PC-9 (cell line): ENCODE data around the gene CEP112. TPM values are rescaled to one million over a fixed set of nuclear protein-coding genes. Genes with fewer than 3 reads are reported as not detected.

Experiments used
- BruUV-seq: library from RNA; stranded (reverse); fragments of 400-500 nt; replicated peaks from 2 replicates; lab custom pipeline; 2021; lab: Mats Ljungman, UMichigan
- CTCF ChIA-PET: fragments of 300-600 bp; sonication (Branson Sonifier 250); formaldehyde crosslinking; loops from one replicate; lab custom pipeline; 2022; ENCODE audit warnings: antibody characterized with exemption; lab: Charles Lee
- POLR2A ChIA-PET: fragments of 300-600 bp; sonication (Branson Sonifier 250); formaldehyde crosslinking; loops from one replicate; lab custom pipeline; 2022; ENCODE audit warnings: antibody characterized with exemption; ENCODE audit not compliant: unreplicated experiment; lab: Charles Lee
- DNase-seq, 2 experiments: peaks; one replicate each; pipeline versions ENCODE4 v3.0.0 to v3.0.0-alpha.2; 2015 to 2022; ENCODE audit warnings: mixed read lengths in 1 of 2
- H2AFZ ChIP-seq: fragments of 200-600 bp; sonication (generic); 2 replicates; pipeline ENCODE4 v1.8.1; 2017; ENCODE audit warnings: antibody characterized with exemption
- H3F3A ChIP-seq: fragments of 200-600 bp; sonication (generic); 2 replicates; pipeline ENCODE4 v1.8.1; 2017; ENCODE audit warnings: antibody characterized with exemption, mild to moderate bottlenecking, low read depth; ENCODE audit not compliant: insufficient read depth
- H3K27ac ChIP-seq: fragments of 200-600 bp; sonication (generic); 2 replicates; pipeline ENCODE4 v1.6.1; 2016; ENCODE audit warnings: mixed run types
- H3K27me3 ChIP-seq: fragments of 200-600 bp; sonication (generic); 2 replicates; pipeline ENCODE4 v1.6.1; 2016; ENCODE audit warnings: low read depth, mixed run types; ENCODE audit not compliant: insufficient read depth
- H3K36me3 ChIP-seq: fragments of 200-600 bp; sonication (generic); 2 replicates; pipeline ENCODE4 v1.6.1; 2016; ENCODE audit warnings: low read depth, mixed run types
- H3K4me1 ChIP-seq: fragments of 200-600 bp; sonication (generic); replicated peaks from 2 replicates; pipeline ENCODE4 v1.6.1; 2016; ENCODE audit warnings: mixed run types; ENCODE audit not compliant: insufficient read depth
- H3K4me2 ChIP-seq: fragments of 200-600 bp; sonication (generic); 2 replicates; pipeline ENCODE4 v1.6.1; 2017; ENCODE audit warnings: mixed run types
- H3K4me3 ChIP-seq: fragments of 200-600 bp; sonication (generic); 2 replicates; pipeline ENCODE4 v1.6.1; 2016; ENCODE audit warnings: mixed run types
- H3K79me2 ChIP-seq: fragments of 200-600 bp; sonication (generic); 2 replicates; pipeline ENCODE4 v1.6.1; 2017; ENCODE audit warnings: low read depth, mixed run types
- H3K9me2 ChIP-seq: fragments of 200-600 bp; sonication (generic); 2 replicates; pipeline ENCODE4 v1.8.1; 2017; ENCODE audit warnings: mild to moderate bottlenecking; ENCODE audit not compliant: insufficient read depth
- H3K9me3 ChIP-seq: fragments of 200-600 bp; sonication (generic); 2 replicates; pipeline ENCODE4 v1.8.1; 2016; ENCODE audit warnings: low read depth; ENCODE audit not compliant: insufficient read depth
- H4K20me1 ChIP-seq: fragments of 200-600 bp; sonication (generic); 2 replicates; pipeline ENCODE4 v1.8.1; 2017; ENCODE audit not compliant: insufficient read depth
- CTCF ChIP-seq: fragments of 200-600 bp; sonication (generic); conservative IDR thresholded peaks from 2 replicates; pipeline ENCODE4 v1.6.1; 2017; ENCODE audit warnings: mixed run types, antibody characterized with exemption, mild to moderate bottlenecking, moderate library complexity
- EZH2 ChIP-seq: fragments of 200-600 bp; sonication (generic); IDR thresholded peaks from 2 replicates; pipeline ENCODE4 v1.8.0; 2017; ENCODE audit warnings: antibody characterized with exemption, low read depth
- intact Hi-C: fragments of 100-400 bp; cut with micrococcal nuclease; formaldehyde crosslinking; loops from one replicate; pipeline ENCODE4 v1.10.0; 2022; ENCODE audit not compliant: unreplicated experiment
- total RNA-seq: library from RNA; stranded (reverse); gene quantifications from 2 replicates; pipeline ENCODE4 v1.2.3, GENCODE V29; 2021

CEP112 gene
- total RNA-seq, 1 experiment from 2014 or later: 4.3 TPM

GRCh38 chr17:66235377-66235994 is 43.6 kb upstream of the CEP112 start:
- ChIA-PET POLR2A (no interaction called here), CTCF (no interaction called here)
- TF ChIP-seq CTCF: no peak
- no peak for TF ChIP-seq EZH2
- no peaks in the 10 kb centered on the region for H3K36me3 ChIP-seq
- no peaks in the 10 kb centered on the region for H4K20me1 ChIP-seq
- no peaks in the 10 kb centered on the region for H3K9me3 ChIP-seq
- H3K4me2 ChIP-seq: no peak overlapping the region
- no TSS peak for BruUV-seq
- no peaks in the 10 kb centered on the region for H3K27me3 ChIP-seq
- intact Hi-C loops: no loop called here
- no peak overlapping the region for H3K27ac ChIP-seq
- no peak overlapping the region for H2AFZ ChIP-seq
- H3F3A ChIP-seq: 0 out of 2 replicates have a peak, but pooled peaks cover 3% of the 10 kb centered on the region
- peaks cover 2% of the 10 kb centered on the region for H3K4me1 ChIP-seq
- no peak for DNase-seq
- H3K79me2 ChIP-seq: no peaks in the 10 kb centered on the region
- H3K9me2 ChIP-seq: no peaks in the 10 kb centered on the region
- H3K4me3 ChIP-seq: no peak overlapping the region

GRCh38 chr17:66234611-66235010 is 42.7 kb upstream of the CEP112 start:
- intact Hi-C loops: no loop called here
- Histone ChIP-seq H2AFZ (no peak overlapping the region), H3K79me2 (no peaks in the 10 kb centered on the region), H3K36me3 (no peaks in the 10 kb centered on the region), H3K9me2 (no peaks in the 10 kb centered on the region), H3K27me3 (no peaks in the 10 kb centered on the region), H4K20me1 (no peaks in the 10 kb centered on the region), H3K4me3 (no peak overlapping the region), H3F3A (no peaks in the 10 kb centered on the region), H3K9me3 (no peaks in the 10 kb centered on the region), H3K4me1 (no peaks in the 10 kb centered on the region), H3K4me2 (no peak overlapping the region), H3K27ac (no peak overlapping the region)
- no peak for DNase-seq
- ChIA-PET POLR2A (no interaction called here), CTCF (no interaction called here)
- no TSS peak for BruUV-seq
- TF ChIP-seq EZH2: no peak
- no peak for TF ChIP-seq CTCF

GRCh38 chr17:66233023-66233753 is 41.3 kb upstream of the CEP112 start:
- Histone ChIP-seq H3K4me3 (no peak overlapping the region), H3K9me2 (no peaks in the 10 kb centered on the region), H3F3A (no peaks in the 10 kb centered on the region), H3K9me3 (no peaks in the 10 kb centered on the region), H4K20me1 (no peaks in the 10 kb centered on the region), H3K4me2 (no peak overlapping the region), H3K36me3 (no peaks in the 10 kb centered on the region), H3K4me1 (no peaks in the 10 kb centered on the region), H3K27me3 (no peaks in the 10 kb centered on the region), H3K27ac (no peak overlapping the region), H2AFZ (no peak overlapping the region), H3K79me2 (no peaks in the 10 kb centered on the region)
- TF ChIP-seq CTCF (no peak), EZH2 (no peak)
- ChIA-PET CTCF (no interaction called here), POLR2A (no interaction called here)
- no TSS peak for BruUV-seq
- DNase-seq: no peak
- intact Hi-C loops: no loop called here
